GM19238 (cell line): Measurements from ENCODE around the gene C17orf50.
A peak's percentile ranks its signal among the peaks of the same experiment; 100 is the strongest.

Experiments
- DNase-seq: peaks from one replicate; pipeline ENCODE4 v3.0.0; 2011; ENCODE audit warnings: low spot score; ENCODE audit not compliant: insufficient read length

The C17orf50 gene

GRCh38 chr17:35733366-35733765, 27.3 kb upstream of the C17orf50 start:
- no peak for DNase-seq

DNA sequence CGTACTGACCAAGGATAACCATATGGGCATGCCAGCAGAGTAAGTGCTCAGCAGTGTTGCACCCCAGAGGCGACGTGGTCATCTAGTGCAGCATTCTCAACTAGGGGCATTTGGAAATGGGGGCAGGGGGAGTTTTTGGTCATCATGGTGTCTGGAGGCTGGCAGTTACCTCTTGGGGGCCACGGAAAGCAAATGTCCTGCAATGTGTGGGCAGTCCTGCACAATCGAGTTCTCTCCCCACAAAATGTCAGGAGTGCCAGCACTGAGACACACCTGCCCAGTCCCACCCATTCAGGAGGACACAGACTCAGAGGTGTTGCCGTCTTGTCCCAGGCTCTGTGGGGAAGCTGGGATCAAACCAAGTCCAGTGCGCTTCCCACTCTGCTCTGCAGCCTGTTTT, 26.3 kb upstream of the C17orf50 start:
- DNase-seq: no peak

GRCh38 chr17:35735036-35735805, 25.5 kb upstream of the C17orf50 start:
- DNase-seq: no peak

- DNase-seq: no peak
Measured at GRCh38 chr17:35736236-35736635, 24.5 kb upstream of the C17orf50 start.

- no peak for DNase-seq
Measured at GRCh38 chr17:35738519-35739133, 22.1 kb upstream of the C17orf50 start.

DNA sequence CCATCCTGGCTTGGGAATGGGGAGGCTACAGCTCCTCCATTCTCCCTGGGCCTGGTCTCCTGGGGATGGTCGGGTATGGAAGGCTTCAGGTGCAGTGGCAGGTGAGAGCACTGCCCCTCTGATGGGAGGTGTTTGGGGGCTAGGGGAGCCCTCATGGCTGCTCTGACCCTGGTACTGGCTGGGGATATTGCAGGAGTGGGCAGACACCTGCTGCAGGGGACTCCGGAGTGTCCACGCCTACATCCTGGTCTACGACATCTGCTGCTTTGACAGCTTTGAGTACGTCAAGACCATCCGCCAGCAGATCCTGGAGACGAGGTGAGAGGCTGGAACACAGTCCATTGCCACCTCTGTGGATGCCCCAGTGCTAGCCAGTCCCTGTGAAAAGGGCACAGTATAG, 20.5 kb upstream of the C17orf50 start:
- DNase-seq: no peak

DNA sequence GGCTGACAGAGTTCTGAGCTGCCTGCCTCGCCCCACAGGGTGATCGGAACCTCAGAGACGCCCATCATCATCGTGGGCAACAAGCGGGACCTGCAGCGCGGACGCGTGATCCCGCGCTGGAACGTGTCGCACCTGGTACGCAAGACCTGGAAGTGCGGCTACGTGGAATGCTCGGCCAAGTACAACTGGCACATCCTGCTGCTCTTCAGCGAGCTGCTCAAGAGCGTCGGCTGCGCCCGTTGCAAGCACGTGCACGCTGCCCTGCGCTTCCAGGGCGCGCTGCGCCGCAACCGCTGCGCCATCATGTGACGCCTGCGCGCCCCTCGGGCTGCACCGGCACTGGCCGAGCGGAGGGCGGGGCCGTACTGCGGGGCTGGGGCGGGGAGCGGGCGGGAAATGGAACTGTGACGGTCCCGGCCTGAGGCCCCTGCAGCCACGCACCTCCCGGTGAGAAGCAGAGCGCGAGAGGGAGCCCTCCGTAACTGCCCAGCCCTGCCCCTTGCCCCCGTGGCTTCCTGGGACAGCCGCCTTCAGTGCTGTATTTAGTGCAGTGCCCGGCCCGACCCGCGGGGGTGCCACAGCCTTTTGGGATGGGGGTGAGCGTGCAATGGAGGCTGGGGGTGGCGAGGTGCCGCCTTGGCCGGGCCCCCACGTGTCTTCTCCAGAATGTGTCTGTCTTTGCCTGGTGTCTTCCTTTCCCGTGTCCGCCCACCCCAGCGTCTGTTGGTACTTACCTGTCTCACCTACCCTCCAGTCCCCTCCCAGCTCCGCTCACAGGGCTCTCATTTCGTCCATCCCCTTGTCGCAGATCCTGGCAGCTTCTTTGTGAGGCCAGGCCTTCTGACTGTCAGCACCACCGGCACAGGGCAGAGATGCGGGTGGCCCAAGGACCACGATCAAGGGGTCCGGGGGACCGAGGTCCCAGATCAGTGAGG, 19.4 kb upstream of the C17orf50 start:
- no peak for DNase-seq

DNA sequence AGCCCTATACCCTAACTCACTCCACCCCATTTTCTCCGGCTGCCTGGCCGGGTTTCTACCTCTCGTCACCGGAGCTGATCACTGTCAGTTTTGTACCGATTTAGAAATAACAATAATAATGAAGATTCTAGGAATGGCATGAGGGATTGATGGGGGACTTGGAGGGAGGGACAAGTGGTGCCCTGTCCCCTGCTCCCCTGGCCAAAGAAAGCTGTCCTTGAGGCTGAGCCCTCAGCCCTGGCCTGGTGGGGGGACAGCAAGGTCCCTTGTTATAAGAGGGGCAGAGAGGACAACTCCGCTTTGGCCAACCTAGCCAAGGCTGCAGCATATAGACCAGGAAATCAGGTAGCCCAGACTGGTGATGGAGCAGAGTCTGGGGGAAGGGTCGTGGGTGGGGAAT, 18.2 kb upstream of the C17orf50 start:
- no peak for DNase-seq

- DNase-seq: no peak
Measured at GRCh38 chr17:35742896-35743477, 17.7 kb upstream of the C17orf50 start.

DNA sequence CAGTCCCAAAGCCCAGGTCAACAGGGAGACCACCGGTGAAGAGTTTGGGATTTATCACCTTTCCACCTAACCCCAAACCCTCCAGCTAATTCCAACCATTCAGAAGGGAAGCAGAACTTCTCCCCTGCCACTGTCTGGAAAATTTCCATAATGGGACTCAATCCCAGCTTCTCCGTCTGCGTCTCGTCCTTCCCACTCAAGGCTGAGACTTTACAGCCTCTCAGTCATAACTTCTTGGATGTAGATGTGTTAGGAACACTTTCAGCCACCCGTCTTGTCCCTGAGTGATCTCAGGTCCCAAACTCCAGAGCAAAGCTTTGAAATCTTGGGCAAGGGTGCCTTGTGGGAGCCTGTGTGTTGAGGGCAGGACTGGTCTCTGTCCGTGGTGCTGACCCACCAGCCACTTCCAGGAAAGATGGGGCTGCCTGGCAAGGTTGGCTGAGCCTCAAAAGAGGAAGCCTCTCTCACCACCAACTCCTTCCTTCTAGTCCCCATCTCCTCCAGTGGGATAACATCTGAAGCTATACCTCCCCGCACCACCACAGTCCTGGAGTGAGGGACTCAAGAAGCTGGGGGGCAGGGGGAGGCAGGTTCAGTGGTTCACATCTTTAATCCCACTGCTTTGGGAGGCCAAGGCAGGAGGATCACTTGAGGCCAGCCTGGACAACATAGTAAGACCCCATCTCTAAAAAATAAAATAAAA, 16.9 kb upstream of the C17orf50 start:
- DNase-seq: no peak

DNA sequence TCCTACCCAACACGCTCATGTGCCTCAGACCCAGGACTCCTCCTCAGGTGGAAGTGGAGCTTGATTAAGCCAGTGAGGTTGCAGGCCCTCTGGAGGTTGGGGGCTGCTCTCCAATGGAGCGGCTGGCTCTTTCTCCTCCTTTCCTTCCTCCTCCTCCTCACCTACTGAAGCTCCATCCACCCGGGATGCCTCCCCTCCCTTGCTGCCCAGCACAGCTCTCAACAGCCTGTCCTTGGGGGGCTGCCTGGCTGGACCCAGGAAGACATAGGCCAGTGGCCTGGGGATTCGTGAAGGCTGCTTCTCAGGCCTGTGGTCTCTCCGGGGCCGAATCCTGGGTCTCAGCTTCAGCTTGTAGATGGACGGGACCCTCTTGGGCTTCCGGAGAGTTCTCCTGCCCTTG, 15.9 kb upstream of the C17orf50 start:
- no peak for DNase-seq

DNA sequence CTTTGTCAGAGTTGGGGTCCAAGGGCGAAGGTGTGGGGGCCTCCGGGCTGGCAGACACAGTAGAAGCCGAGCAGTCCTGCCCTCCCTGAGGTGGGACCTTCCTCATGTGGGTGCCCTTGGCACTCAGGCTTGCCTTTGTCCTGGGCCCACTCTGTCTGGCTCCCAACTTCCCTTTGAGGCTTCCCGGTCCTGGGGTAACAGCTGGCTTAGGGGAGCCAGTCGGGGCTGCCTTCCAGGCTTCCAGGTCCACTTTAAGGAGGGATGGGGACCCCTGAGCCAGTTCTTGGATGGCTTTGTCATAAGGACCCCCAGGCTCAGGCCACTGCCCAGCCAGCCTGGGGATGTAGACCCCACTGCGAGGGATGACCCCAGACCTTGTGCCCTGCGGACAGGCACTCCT, 15.4 kb upstream of the C17orf50 start:
- no peak for DNase-seq

DNA sequence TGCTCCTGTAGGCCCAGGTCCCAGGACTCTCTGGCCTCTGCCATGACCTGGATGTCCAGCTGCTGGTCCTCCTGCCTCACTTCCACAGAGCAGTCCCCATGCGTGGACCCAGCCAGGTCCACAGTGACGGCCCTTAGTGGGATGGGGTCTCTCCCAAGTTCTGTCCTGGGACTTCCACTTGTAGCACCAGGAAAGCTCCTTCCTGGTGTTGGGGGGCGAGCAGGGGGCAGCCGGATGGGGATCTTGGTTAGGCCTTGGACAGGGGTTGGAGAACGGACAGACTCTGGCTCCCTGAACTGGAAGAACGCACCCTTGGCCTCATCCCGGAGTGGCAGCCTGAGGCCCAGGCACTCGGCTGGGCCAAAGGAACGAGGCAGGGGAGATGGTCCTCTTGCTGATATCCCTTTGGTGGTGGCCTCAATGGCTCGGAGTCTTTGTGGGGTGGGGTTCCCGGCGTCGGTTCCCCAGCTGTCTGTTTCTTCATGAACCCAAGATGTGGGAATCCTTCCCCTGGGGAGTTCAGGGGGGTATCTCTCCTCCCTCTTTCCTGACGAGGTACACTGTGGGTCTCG, 14.9 kb upstream of the C17orf50 start:
- DNase-seq: no peak

- DNase-seq: peak; percentile 83
Measured at GRCh38 chr17:35747540-35748017, 13.1 kb upstream of the C17orf50 start.

- DNase-seq: no peak
Measured at GRCh38 chr17:35748341-35748841, 12.3 kb upstream of the C17orf50 start.

- DNase-seq: no peak
Measured at GRCh38 chr17:35748979-35749378, 11.7 kb upstream of the C17orf50 start.

DNA sequence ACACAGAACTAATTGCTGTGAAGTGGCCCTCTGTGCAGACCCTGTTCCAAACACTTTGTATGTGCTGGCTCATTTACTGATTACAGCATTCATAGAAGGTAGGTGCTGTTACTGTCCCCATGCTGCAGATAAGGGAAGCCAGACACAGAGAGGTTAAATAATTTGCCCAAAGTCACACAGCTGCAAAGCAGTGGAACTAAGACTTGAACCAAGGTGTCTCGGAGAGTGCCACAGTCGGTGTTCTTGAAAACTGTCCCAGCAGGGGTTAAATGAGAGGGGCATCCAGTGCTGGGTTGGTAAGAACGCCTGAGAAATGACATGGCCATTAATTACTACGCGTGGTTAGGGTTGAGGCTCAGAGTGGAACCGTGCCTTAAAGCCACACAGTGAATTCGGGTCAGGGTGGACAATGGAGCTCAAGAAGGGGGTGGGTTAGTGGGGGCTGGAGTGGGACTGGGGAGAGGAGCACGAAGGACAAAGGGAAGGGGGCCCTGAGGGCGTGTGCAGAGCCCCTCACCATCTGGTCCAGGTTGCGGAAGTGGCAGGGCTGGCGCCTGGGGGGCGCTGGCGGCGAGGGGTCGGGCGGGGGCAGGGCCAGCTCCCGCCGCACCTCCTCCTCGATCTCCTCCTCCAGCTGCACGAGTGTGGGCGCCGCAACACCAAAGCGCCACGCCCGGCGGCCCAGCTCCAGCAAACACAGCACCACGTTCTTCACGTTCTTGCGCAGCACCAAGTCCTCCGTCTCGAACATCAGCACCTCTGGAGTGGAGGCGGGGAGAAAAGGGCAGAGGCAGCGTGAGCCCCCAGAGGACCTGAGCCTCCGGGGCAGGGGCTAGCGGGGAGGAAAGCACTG, 10.9 kb upstream of the C17orf50 start:
- DNase-seq: no peak

DNA sequence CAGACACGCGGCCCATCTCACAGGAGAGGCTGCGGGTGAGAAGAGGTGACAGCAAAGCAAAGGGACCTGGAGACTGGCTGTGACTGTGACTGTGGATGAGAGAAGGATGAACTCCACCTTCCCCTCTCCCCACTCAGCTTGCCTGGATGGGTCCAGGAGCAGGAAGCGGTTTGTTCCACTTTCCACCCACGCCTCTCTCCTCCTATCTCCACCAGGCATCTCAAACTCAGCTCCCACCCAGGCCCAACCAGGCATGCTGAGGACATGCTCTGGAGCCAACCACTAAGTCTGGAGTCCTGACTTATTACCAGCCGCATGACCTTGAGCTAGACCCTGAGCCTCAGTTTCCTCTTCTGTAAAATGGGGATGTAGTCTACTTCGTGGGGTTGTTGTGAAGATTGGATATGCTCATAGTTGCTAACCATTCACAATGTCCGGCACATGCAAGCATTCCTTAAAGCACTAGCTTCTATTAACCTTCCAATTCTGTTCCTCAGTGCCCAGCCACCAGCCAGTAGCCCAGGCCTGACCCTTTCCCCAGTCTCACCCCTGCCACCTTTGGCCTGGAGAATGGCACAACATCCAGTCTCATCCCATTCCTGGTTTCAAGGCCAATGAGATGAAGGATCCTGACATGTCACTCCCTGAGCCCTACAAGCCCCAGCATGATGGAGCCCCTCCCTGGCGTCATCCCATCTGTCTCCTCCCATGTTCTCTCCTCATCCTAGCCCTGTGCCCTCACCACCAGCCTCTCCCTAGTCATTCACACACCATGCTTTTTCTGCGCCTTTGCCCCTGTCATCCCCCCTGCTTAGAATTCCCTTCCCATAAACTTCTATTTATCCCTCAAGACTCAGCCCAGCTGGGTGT, 9.9 kb upstream of the C17orf50 start:
- DNase-seq: no peak
